GM19452 (cell line): ENCODE results near the gene PRICKLE2.

Experiments
- ATAC-seq: cut with Tn5 transposase; IDR thresholded peaks from one replicate; pipeline ENCODE4 v1.9.1; 2021; ENCODE audit not compliant: unreplicated experiment

PRICKLE2 gene

GRCh38 chr3:64053117-64053516, 172.1 kb downstream of the PRICKLE2 start:
- ATAC-seq: no peak

DNA sequence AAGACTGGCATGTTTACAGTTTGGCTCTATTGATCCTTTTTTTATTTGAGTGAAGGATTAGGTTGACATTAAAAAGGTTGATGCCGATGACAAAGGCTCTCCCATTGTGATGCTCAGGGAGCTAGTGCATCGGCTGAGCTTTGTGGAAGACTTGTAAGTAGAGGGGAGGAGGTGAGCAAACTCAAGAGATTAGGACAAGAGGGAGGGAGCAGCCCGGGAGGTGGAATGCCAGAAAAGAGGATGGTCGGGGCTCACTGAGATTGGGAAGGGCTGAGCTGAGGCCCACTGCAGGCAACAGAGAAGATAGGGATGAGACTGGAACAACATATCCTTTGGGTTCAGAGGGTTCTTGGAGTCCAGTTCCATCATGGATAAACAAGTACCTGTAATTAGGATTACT, 175.4 kb downstream of the PRICKLE2 start:
- no peak for ATAC-seq

DNA sequence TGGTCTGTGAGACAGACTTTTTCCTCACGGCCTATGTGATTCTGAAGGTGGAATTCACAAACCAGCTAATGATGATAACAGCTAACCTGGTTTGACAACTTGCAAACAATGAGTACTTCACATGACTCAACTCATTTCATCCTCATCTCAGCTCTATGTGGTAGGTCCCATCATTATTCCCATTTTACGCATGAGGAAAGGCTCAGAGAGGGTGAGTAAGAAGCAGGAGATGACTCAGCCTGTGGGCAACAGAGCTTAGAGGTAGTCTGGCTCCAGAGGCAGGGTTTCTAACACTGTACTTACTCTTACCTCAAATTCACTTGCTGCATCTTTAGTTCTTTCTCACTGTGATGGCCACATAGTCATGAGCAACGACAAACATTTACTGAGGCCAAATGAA, 176.1 kb downstream of the PRICKLE2 start:
- ATAC-seq: no peak

GRCh38 chr3:64048631-64049061, 176.6 kb downstream of the PRICKLE2 start:
- ATAC-seq: no peak

DNA sequence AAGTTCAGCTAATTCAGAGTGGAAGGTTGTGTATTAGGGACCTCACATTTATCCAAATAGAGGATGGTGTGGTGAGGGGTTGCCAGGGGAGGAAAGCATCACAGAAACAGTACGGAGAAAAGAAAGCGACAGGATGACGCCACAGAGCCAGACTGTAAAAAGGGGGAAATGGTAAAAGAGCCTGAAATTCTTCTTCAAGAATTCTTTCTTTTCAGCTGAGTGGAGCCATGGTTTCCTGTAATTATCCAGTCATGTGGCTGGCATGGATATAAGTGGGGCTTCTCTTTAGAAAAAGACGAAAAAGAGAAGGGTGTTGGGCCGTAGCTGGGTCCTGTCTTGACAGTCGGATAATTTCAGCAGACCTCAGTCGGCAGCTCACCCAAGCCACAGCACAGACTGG, 177.5 kb downstream of the PRICKLE2 start:
- ATAC-seq: no peak

- ATAC-seq: no peak
Measured at GRCh38 chr3:64046996-64047594, 178.2 kb downstream of the PRICKLE2 start.

GRCh38 chr3:64046592-64046991, 178.7 kb downstream of the PRICKLE2 start:
- no peak for ATAC-seq

DNA sequence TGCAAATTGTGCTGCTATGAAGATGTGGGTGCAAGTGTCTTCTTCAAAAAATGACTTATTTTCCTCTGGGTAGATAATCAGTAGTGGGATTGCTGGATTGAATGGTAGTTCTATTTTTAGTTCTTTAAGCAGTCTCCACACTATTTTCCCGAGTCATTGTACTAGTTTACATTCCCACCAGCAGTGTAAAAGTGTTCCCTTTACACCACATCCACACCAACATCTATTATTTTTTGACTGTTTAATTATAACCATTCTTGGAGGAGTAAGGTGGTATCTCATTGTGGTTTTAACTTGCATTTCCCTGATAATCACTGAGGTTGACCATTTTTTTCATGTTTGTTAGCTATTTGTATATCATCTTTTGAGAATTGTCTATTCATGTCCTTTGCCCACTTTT, 182.3 kb downstream of the PRICKLE2 start:
- ATAC-seq: no peak
